ENCODE data around the gene CACNA1B. TPM values are rescaled to one million over a fixed set of nuclear protein-coding genes. Genes with fewer than 3 reads are reported as not detected.

CACNA1B gene
- polyA plus RNA-seq, 2 of the 4 experiments (the other 2 are of a cell fraction) = 0.03 to 0.06 TPM

- Histone ChIP-seq H3K4me1 (no peaks in the 10 kb centered on the region), H3K4me2 (no peak overlapping the region), H3K9me3 (no peaks in the 10 kb centered on the region; the same call in 2 of the 3 replicates), H3K4me3 (no peak overlapping the region), H3K27ac (no peak overlapping the region)
- ATAC-seq (no peak), FAIRE-seq (no peak), DNase-seq (ENCODE audit: low read depth in 1 of 2, low spot score in 1 of 2) (no peak)
- POLR2A ChIA-PET = no interaction called here
- WGBS (ENCODE audit: missing lambda C conversion rate) = 65% methylated on average over 7 of the region's 7 CpGs
- TF ChIP-seq ESRRA (IDR thresholded peaks at IDR 0.05; ENCODE audit: borderline replicate concordance, low read length) (no peak), KDM1A (IDR thresholded peaks at IDR 0.05; ENCODE audit: low read depth) (no peak)
- CTCF ChIA-PET = interaction anchor here (1.4 to 1.7 kb wide), 2 partner anchors 12 to 442 kb away, joined by 4 to 7 read pairs; no protein-coding TSS in a partner anchor
These were observed 237.9 kb downstream of the CACNA1B start for GRCh38 chr9:138115506-138115905.

- no peaks in the 10 kb centered on the region; the same call in 2 of the 3 replicates for H3K9me3 ChIP-seq
- H3K4me3 ChIP-seq = no peak overlapping the region
- FAIRE-seq (no peak), ATAC-seq (no peak; a peak in 1 of 6 replicates), DNase-seq (ENCODE audit: low read depth in 1 of 2, low spot score in 1 of 2) (no peak)
- 60% methylated on average over 5 of the region's 6 CpGs for WGBS (ENCODE audit: missing lambda C conversion rate)
- TF ChIP-seq, protein P1, sequence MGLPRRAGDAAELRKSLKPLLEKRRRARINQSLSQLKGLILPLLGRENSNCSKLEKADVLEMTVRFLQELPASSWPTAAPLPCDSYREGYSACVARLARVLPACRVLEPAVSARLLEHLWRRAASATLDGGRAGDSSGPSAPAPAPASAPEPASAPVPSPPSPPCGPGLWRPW (IDR thresholded peaks at IDR 0.05) = no peak
- TF ChIP-seq MAFK (IDR thresholded peaks at IDR 0.05; ENCODE audit: partially characterized antibody) = no peak
- TF ChIP-seq HOXB13 (CRISPR knock-in tag; IDR thresholded peaks at IDR 0.05; ENCODE audit: low read depth) = no peak
- no peak for TF ChIP-seq HMGXB4 (CRISPR knock-in tag; IDR thresholded peaks at IDR 0.05; ENCODE audit: borderline replicate concordance)
- TF ChIP-seq EP300 (IDR thresholded peaks at IDR 0.05) = no peak
- TF ChIP-seq JUNB (IDR thresholded peaks at IDR 0.05) = no peak
- TF ChIP-seq, protein P2, sequence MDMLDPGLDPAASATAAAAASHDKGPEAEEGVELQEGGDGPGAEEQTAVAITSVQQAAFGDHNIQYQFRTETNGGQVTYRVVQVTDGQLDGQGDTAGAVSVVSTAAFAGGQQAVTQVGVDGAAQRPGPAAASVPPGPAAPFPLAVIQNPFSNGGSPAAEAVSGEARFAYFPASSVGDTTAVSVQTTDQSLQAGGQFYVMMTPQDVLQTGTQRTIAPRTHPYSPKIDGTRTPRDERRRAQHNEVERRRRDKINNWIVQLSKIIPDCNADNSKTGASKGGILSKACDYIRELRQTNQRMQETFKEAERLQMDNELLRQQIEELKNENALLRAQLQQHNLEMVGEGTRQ (IDR thresholded peaks at IDR 0.05) = no peak
- no peak for TF ChIP-seq PHF8 (IDR thresholded peaks at IDR 0.05; ENCODE audit: borderline replicate concordance, low read depth)
- no peak for TF ChIP-seq CEBPB (IDR thresholded peaks at IDR 0.05)
- no peak for TF ChIP-seq EHF (CRISPR knock-in tag; IDR thresholded peaks at IDR 0.05)
- TF ChIP-seq FOSL2 (IDR thresholded peaks at IDR 0.05) = no peak
- no peak for TF ChIP-seq FOSL2 (CRISPR knock-in tag; IDR thresholded peaks at IDR 0.05)
- no peak for TF ChIP-seq PBX3 (IDR thresholded peaks at IDR 0.05)
- no peak for TF ChIP-seq HEYL (CRISPR knock-in tag; IDR thresholded peaks at IDR 0.05)
- TF ChIP-seq NPAS2 (CRISPR knock-in tag; IDR thresholded peaks at IDR 0.05; ENCODE audit: borderline replicate concordance) = no peak
- TF ChIP-seq, protein P3, sequence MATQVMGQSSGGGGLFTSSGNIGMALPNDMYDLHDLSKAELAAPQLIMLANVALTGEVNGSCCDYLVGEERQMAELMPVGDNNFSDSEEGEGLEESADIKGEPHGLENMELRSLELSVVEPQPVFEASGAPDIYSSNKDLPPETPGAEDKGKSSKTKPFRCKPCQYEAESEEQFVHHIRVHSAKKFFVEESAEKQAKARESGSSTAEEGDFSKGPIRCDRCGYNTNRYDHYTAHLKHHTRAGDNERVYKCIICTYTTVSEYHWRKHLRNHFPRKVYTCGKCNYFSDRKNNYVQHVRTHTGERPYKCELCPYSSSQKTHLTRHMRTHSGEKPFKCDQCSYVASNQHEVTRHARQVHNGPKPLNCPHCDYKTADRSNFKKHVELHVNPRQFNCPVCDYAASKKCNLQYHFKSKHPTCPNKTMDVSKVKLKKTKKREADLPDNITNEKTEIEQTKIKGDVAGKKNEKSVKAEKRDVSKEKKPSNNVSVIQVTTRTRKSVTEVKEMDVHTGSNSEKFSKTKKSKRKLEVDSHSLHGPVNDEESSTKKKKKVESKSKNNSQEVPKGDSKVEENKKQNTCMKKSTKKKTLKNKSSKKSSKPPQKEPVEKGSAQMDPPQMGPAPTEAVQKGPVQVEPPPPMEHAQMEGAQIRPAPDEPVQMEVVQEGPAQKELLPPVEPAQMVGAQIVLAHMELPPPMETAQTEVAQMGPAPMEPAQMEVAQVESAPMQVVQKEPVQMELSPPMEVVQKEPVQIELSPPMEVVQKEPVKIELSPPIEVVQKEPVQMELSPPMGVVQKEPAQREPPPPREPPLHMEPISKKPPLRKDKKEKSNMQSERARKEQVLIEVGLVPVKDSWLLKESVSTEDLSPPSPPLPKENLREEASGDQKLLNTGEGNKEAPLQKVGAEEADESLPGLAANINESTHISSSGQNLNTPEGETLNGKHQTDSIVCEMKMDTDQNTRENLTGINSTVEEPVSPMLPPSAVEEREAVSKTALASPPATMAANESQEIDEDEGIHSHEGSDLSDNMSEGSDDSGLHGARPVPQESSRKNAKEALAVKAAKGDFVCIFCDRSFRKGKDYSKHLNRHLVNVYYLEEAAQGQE (IDR thresholded peaks at IDR 0.05) = no peak
- no peak for TF ChIP-seq BCL3 (IDR thresholded peaks at IDR 0.05)
- H3K4me2 ChIP-seq = no peak overlapping the region
- no peaks in the 10 kb centered on the region for H3K4me1 ChIP-seq
- no peak overlapping the region for H3K27ac ChIP-seq
- ChIA-PET CTCF (interaction anchor here (0.7 to 0.8 kb wide), 2 partner anchors 50 to 264 kb away, joined by 3 read pairs; no protein-coding TSS in a partner anchor), POLR2A (no interaction called here)
These were observed 238.9 kb downstream of the CACNA1B start for GRCh38 chr9:138116521-138116920.
